ENCODE data around the gene FXR1. TPM values are rescaled to one million over a fixed set of nuclear protein-coding genes. Genes with fewer than 3 reads are reported as not detected.
A peak's percentile ranks its signal among the peaks of the same experiment; 100 is the strongest.
"Not testable (repeated sequence)": the region's sequence is repeated elsewhere in the genome, so short reads cannot be mapped to it uniquely, and the experiment has no call there.

FXR1 gene
- 139 TPM for polyA plus RNA-seq (2013, experiment 1 of 2)
- 136 TPM for polyA plus RNA-seq (2013, experiment 2 of 2)

DNA sequence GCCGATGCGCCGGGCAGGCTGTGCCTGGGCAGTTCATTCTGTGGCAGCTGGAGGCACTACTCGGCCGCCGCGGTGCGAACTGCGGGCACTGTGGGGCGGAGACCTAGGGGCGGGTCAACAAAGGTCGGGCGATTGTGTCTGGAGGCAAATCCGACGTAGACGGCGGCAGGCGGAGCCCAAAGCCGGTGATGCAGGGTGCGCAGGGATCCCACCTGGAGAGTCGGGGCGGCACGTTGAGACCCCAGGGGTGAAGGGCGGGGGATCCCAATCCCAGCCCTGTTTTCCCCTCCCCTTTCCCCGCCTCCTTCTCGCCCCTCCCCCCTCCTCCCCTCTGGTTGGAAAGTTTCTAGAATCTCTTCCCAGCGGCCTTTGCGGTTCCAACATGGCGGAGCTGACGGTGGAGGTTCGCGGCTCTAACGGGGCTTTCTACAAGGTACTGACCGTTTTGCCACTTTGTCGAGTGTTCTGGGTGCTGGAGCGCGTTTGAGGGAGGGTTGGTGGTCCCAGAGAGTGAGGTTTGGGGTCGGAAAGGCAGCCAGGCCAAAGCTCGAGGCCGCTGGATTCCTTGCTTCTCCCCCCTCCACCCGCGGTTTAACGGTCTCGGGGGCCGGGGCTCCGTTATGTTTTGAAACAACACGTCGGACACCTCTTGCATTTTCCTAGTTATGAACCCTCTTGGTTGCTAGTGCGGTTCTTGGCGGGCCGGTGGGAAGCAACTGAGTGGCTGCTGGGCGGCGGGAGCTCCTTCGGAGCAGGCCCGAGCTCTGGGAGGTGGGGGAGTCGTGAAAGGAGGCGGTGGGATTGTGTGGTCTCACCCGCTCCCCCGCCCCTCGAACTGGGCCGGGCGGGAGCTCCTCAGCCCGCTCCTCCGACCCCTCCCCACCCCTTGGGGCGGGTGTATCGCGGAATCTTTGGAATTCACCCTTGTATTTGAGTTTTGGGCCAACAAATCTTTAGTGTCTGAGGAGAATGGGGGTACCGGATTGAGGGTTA is at the start of gene FXR1:
Gene FXR1 (plus strand): TSS at position 367 of the 993 bp plus-strand sequence. CDS start 16 bp downstream, at position 383.
- Histone ChIP-seq H3K79me1 (replicated peaks; ENCODE audit: low read length, poor library complexity, severe bottlenecking) (no peaks in the 10 kb centered on the region), H2BK15ac (ENCODE audit: low read depth, poor library complexity, severe bottlenecking) (peak within 1 kb of the TSS; percentile 97)
- WGBS, result under 1% methylated on average over 47 of the region's 68 CpGs

GRCh38 chr3:180870008-180870699 is 42.3 kb upstream of the FXR1 start:
- H3K4me2 ChIP-seq (ENCODE audit: low read length, poor library complexity, severe bottlenecking), result peak overlapping the region; percentile 54
- DNase-seq, result peak; percentile 1

More for the DNA sequence above, at the start of gene FXR1:
- no peaks in the 10 kb centered on the region for H3K27me3 ChIP-seq (ENCODE audit: control insufficient read depth in 1 of 2, insufficient read depth in 1 of 2, low read length in 2 of 2)
- H2AK5ac ChIP-seq (ENCODE audit: low read length, severe bottlenecking), result no peak within 1 kb of the TSS
- peak within 1 kb of the TSS; percentile 100 for H3K9ac ChIP-seq (ENCODE audit: low read length)
- peak within 1 kb of the TSS; percentile 76 for H2BK5ac ChIP-seq (ENCODE audit: low read depth, low read length, poor library complexity, severe bottlenecking)
- H3K18ac ChIP-seq (ENCODE audit: low read depth in 1 of 2, low read length in 2 of 2), result peak within 1 kb of the TSS; percentile 92 to 96
- peak within 1 kb of the TSS; percentile 77 for H3K4me2 ChIP-seq (ENCODE audit: low read length, poor library complexity, severe bottlenecking)
- peak; percentile 88 for DNase-seq
- H3K14ac ChIP-seq (ENCODE audit: low read length in 2 of 2), result peak within 1 kb of the TSS; percentile 11 to 61
- peak within 1 kb of the TSS; percentile 73 for H2BK120ac ChIP-seq (ENCODE audit: low read depth, low read length)
- no peak within 1 kb of the TSS for H3K23ac ChIP-seq (ENCODE audit: low read length in 2 of 2)
- no peaks in the 10 kb centered on the region for H3K9me3 ChIP-seq (ENCODE audit: control insufficient read depth, low read length)
- peak within 1 kb of the TSS; percentile 91 to 99 for H3K4me3 ChIP-seq (ENCODE audit: insufficient read depth in 1 of 2, low read depth in 1 of 2, low read length in 2 of 2)
- peak within 1 kb of the TSS; percentile 97 for H4K8ac ChIP-seq (ENCODE audit: low read length)
- no peaks in the 10 kb centered on the region for H3K4me1 ChIP-seq (ENCODE audit: control insufficient read depth, insufficient read depth, low read depth, low read length)
- no peak within 1 kb of the TSS for H2BK12ac ChIP-seq (ENCODE audit: low read length in 2 of 2)
- peak within 1 kb of the TSS; percentile 93 for H4K91ac ChIP-seq (ENCODE audit: low read length)
- peak within 1 kb of the TSS; percentile 58 for H2AFZ ChIP-seq (ENCODE audit: low read depth, low read length)
- peak within 1 kb of the TSS; percentile 91 for H3K27ac ChIP-seq (ENCODE audit: low read length, poor library complexity, severe bottlenecking)
- peak within 1 kb of the TSS; percentile 64 to 98 for H3K4ac ChIP-seq (ENCODE audit: low read depth in 1 of 2, low read length in 2 of 2)
- peaks cover 8 to 24% of the 10 kb centered on the region in 2 experiments for H3K36me3 ChIP-seq (ENCODE audit: control insufficient read depth in 1 of 2, insufficient read depth in 2 of 2, low read depth in 1 of 2, low read length in 2 of 2)

DNA sequence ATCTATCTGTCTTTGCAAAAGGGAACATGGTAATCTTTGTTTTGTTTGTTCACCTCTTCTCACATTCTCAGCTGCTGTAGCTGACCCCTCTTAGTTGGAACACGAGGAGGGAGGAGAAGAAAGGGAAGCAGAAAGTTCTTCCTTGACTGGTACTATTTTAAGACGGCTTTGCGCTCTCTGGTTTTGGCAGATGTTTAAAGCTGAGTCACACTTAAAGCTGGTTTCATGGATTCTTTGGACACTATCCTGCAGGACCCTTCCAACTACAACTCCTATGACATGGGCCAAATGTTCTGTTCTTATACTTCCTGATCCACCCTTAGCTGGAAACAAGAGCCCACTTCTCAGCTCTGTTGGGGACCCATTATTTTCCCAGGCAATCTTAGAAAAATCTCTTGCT is 40.6 kb upstream of the FXR1 start:
- H3K4me1 ChIP-seq (ENCODE audit: control insufficient read depth, insufficient read depth, low read depth, low read length), result no peaks in the 10 kb centered on the region
- no peak for DNase-seq
- no peak overlapping the region for H2BK12ac ChIP-seq (ENCODE audit: low read length in 2 of 2)
- H3K27ac ChIP-seq (ENCODE audit: low read length, poor library complexity, severe bottlenecking), result no peak overlapping the region
- H2BK120ac ChIP-seq (ENCODE audit: low read depth, low read length), result no peak overlapping the region
- H3K23ac ChIP-seq (ENCODE audit: low read length in 2 of 2), result no peak overlapping the region
- peak overlapping the region; percentile 69 for H3K9ac ChIP-seq (ENCODE audit: low read length)
- no peak overlapping the region for H3K18ac ChIP-seq (ENCODE audit: low read depth in 1 of 2, low read length in 2 of 2)
- no peak overlapping the region for H4K8ac ChIP-seq (ENCODE audit: low read length)
- no peak overlapping the region for H3K4ac ChIP-seq (ENCODE audit: low read depth in 1 of 2, low read length in 2 of 2)
- WGBS, result 68% methylated on average over 3 of the region's 3 CpGs
- no peak overlapping the region for H2AFZ ChIP-seq (ENCODE audit: low read depth, low read length)
- no peak overlapping the region for H3K4me2 ChIP-seq (ENCODE audit: low read length, poor library complexity, severe bottlenecking)
- H4K91ac ChIP-seq (ENCODE audit: low read length), result no peak overlapping the region
- H3K27me3 ChIP-seq (ENCODE audit: control insufficient read depth in 1 of 2, insufficient read depth in 1 of 2, low read length in 2 of 2), result peaks cover 0 to 7% of the 10 kb centered on the region in 2 experiments
- H2BK15ac ChIP-seq (ENCODE audit: low read depth, poor library complexity, severe bottlenecking), result no peak overlapping the region
- no peak overlapping the region for H2BK5ac ChIP-seq (ENCODE audit: low read depth, low read length, poor library complexity, severe bottlenecking)
- no peaks in the 10 kb centered on the region for H3K79me1 ChIP-seq (replicated peaks; ENCODE audit: low read length, poor library complexity, severe bottlenecking)
- no peaks in the 10 kb centered on the region for H3K9me3 ChIP-seq (ENCODE audit: control insufficient read depth, low read length)
- H2AK5ac ChIP-seq (ENCODE audit: low read length, severe bottlenecking), result no peak overlapping the region
- no peak overlapping the region for H3K14ac ChIP-seq (ENCODE audit: low read length in 2 of 2)
- no peaks in the 10 kb centered on the region for H3K36me3 ChIP-seq (ENCODE audit: control insufficient read depth in 1 of 2, insufficient read depth in 2 of 2, low read depth in 1 of 2, low read length in 2 of 2)
- peak overlapping the region in 1 of 2 experiments; percentile 91 for H3K4me3 ChIP-seq (ENCODE audit: insufficient read depth in 1 of 2, low read depth in 1 of 2, low read length in 2 of 2)

More at GRCh38 chr3:180870008-180870699, 42.3 kb upstream of the FXR1 start:
- no peak overlapping the region for H4K8ac ChIP-seq (ENCODE audit: low read length)
- no peak overlapping the region for H4K91ac ChIP-seq (ENCODE audit: low read length)
- no peak overlapping the region for H2AK5ac ChIP-seq (ENCODE audit: low read length, severe bottlenecking)
- H3K36me3 ChIP-seq (ENCODE audit: control insufficient read depth in 1 of 2, insufficient read depth in 2 of 2, low read depth in 1 of 2, low read length in 2 of 2), result no peaks in the 10 kb centered on the region
- H3K4ac ChIP-seq (ENCODE audit: low read depth in 1 of 2, low read length in 2 of 2), result no peak overlapping the region
- no peak overlapping the region for H2BK120ac ChIP-seq (ENCODE audit: low read depth, low read length)
- peak overlapping the region in 1 of 2 experiments; percentile 91 for H3K4me3 ChIP-seq (ENCODE audit: insufficient read depth in 1 of 2, low read depth in 1 of 2, low read length in 2 of 2)
- no peak overlapping the region for H2BK5ac ChIP-seq (ENCODE audit: low read depth, low read length, poor library complexity, severe bottlenecking)
- no peak overlapping the region for H3K14ac ChIP-seq (ENCODE audit: low read length in 2 of 2)
- WGBS, result 15% methylated on average over 27 of the region's 28 CpGs
- H3K79me1 ChIP-seq (replicated peaks; ENCODE audit: low read length, poor library complexity, severe bottlenecking), result no peaks in the 10 kb centered on the region
- no peaks in the 10 kb centered on the region for H3K9me3 ChIP-seq (ENCODE audit: control insufficient read depth, low read length)
- H3K18ac ChIP-seq (ENCODE audit: low read depth in 1 of 2, low read length in 2 of 2), result no peak overlapping the region
- H3K4me1 ChIP-seq (ENCODE audit: control insufficient read depth, insufficient read depth, low read depth, low read length), result no peaks in the 10 kb centered on the region
- no peak overlapping the region for H2BK12ac ChIP-seq (ENCODE audit: low read length in 2 of 2)
- peak overlapping the region; percentile 92 for H3K9ac ChIP-seq (ENCODE audit: low read length)
- no peak overlapping the region for H3K27ac ChIP-seq (ENCODE audit: low read length, poor library complexity, severe bottlenecking)
- no peak overlapping the region for H3K23ac ChIP-seq (ENCODE audit: low read length in 2 of 2)
- H2AFZ ChIP-seq (ENCODE audit: low read depth, low read length), result no peak overlapping the region
- peaks cover 0 to 7% of the 10 kb centered on the region in 2 experiments for H3K27me3 ChIP-seq (ENCODE audit: control insufficient read depth in 1 of 2, insufficient read depth in 1 of 2, low read length in 2 of 2)
- peak overlapping the region; percentile 80 for H2BK15ac ChIP-seq (ENCODE audit: low read depth, poor library complexity, severe bottlenecking)

DNA sequence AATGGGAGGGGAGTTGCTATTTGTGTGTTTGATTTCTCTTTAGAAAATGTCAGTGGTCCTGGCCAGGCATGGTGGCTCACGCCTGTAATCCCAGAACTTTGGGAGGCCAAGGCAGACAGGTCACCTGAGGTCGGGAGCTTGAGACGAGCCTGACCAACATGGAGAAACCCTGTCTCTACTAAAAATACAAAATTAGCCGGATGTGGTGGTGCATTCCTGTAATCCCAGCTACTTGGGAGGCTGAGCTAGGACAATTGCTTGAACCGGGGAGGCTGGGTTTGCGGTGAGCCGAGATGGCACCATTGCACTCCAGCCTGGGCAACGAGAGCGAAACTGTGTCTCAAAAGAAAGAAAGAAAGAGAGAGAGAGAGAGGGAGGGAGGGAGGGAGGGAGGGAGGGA is 40.0 kb upstream of the FXR1 start:
- H3K18ac ChIP-seq (ENCODE audit: low read depth in 1 of 2, low read length in 2 of 2); H3K23ac ChIP-seq (ENCODE audit: low read length in 2 of 2); H3K9me3 ChIP-seq (ENCODE audit: control insufficient read depth, low read length); H2BK5ac ChIP-seq (ENCODE audit: low read depth, low read length, poor library complexity, severe bottlenecking); H4K91ac ChIP-seq (ENCODE audit: low read length); H3K4ac ChIP-seq (ENCODE audit: low read depth in 1 of 2, low read length in 2 of 2); H2AFZ ChIP-seq (ENCODE audit: low read depth, low read length); H2AK5ac ChIP-seq (ENCODE audit: low read length, severe bottlenecking); H4K8ac ChIP-seq (ENCODE audit: low read length); DNase-seq; H2BK12ac ChIP-seq (ENCODE audit: low read length in 2 of 2); H3K14ac ChIP-seq (ENCODE audit: low read length in 2 of 2); H3K4me1 ChIP-seq (ENCODE audit: control insufficient read depth, insufficient read depth, low read depth, low read length); H3K27ac ChIP-seq (ENCODE audit: low read length, poor library complexity, severe bottlenecking); H3K4me2 ChIP-seq (ENCODE audit: low read length, poor library complexity, severe bottlenecking); H3K36me3 ChIP-seq (ENCODE audit: control insufficient read depth in 1 of 2, insufficient read depth in 2 of 2, low read depth in 1 of 2, low read length in 2 of 2); H3K27me3 ChIP-seq (ENCODE audit: control insufficient read depth in 1 of 2, insufficient read depth in 1 of 2, low read length in 2 of 2); H3K79me1 ChIP-seq (replicated peaks; ENCODE audit: low read length, poor library complexity, severe bottlenecking); H2BK15ac ChIP-seq (ENCODE audit: low read depth, poor library complexity, severe bottlenecking); H2BK120ac ChIP-seq (ENCODE audit: low read depth, low read length): not testable (repeated sequence)
- Histone ChIP-seq H3K4me3 (ENCODE audit: insufficient read depth in 1 of 2, low read depth in 1 of 2, low read length in 2 of 2) (peak overlapping the region in 1 of 2 experiments; percentile 91), H3K9ac (ENCODE audit: low read length) (peak overlapping the region; percentile 69)
- WGBS, result 84% methylated on average over 9 of the region's 9 CpGs
